Muscle of arm (tissue), 12 donors: Measurements from ENCODE around the gene COQ2. TPM values are rescaled to one million over a fixed set of nuclear protein-coding genes. Genes with fewer than 3 reads are reported as not detected.

Experiments
- DNase-seq: peaks from one replicate; pipeline ENCODE4 v3.0.0-alpha.2; 2013
- polyA plus RNA-seq, 12 donors: library from polyadenylated mRNA; unstranded; fragments of 120-200 nt; gene quantifications; one replicate each; pipeline ENCODE4 v1.2.1, GENCODE V29; 2013; ENCODE audit not compliant: insufficient read length in 12 of 12

Gene COQ2
- polyA plus RNA-seq, 12 donors, result 7.9 to 12.6 (median 9.9) TPM; not detected in 2

DNA sequence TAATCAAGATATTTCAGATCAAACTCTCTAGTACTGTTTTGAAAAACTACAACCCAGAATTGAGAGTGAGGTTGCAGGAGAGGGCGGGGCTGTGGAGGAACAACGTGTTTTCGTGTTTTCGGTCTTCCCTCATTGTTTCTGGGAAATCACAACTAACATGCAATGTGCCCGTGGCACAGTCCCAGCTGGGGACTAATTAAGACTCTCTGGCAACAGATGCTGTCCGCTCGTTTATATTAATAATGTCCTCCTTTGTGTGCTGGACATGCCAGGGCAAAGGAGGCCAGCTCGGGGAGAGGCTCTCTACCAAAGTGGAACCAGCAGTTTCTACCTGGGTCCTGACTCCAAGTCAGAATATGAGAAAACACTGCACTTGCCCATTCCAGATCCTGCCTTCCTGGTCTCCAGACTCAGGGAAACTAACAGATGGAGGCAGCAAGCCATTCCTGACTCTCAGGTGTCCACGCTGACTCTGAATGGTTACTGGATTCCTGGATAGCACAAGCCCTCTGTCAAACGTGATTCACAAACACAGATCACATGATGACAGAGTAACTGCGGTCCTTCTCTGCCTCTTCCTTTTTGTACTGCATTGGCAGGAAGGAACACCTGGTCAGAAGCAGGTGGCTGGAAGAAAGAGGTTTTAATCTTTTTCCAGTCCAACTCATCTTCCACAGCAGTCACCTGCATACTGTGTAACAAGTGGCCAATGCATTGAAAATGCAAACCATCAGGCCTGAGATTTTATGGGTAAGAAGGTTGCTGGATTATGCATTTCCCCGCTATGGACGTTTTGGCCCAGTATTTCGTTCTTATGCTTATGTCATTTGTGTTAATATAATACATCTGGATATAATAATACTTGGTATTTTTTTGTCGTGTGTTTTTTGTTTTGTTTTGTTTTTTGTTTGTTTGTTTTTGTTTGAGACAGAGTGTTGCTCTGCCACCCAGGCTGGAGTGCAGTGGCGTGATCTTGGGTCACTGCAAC is 65.0 kb downstream of the COQ2 start:
- DNase-seq, result no peak

DNA sequence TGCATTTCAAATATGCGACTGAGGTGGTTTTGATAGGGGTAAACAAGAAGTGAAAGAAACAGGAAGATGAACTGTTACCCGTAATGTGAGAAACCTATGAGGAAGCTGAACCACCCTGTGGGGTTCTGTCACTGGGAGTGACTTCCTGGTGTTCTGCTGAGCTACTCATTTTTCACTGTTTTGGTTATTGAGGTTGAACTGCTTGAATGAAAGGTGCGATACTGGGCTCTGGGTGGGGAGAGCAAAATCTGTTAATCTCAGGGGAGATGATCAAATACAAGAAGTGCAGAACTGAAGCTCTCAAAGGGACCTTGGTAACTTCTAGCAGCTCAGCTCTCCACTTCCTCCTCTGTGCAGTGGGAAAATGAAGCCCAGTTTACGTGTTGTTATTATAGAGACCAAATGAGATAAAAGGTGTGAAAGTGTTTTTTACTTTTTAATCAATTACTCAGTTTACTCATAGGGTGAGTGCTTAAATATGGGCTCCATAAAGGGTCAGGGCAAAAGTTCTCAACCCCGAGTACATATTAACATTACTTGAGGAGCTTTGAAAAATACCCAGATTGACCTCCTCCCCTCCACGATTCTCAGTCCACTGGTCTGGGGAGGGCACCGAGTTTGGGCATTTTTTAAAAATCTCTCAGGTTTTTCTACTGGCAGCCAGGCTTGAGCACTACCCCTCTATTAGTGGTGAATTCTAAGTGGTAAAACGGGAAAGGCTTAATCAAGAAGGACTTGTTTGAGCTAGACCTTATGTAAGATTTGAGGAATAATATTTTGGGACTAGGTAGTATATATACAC is 66.7 kb downstream of the COQ2 start:
- peak; percentile 6 for DNase-seq

DNA sequence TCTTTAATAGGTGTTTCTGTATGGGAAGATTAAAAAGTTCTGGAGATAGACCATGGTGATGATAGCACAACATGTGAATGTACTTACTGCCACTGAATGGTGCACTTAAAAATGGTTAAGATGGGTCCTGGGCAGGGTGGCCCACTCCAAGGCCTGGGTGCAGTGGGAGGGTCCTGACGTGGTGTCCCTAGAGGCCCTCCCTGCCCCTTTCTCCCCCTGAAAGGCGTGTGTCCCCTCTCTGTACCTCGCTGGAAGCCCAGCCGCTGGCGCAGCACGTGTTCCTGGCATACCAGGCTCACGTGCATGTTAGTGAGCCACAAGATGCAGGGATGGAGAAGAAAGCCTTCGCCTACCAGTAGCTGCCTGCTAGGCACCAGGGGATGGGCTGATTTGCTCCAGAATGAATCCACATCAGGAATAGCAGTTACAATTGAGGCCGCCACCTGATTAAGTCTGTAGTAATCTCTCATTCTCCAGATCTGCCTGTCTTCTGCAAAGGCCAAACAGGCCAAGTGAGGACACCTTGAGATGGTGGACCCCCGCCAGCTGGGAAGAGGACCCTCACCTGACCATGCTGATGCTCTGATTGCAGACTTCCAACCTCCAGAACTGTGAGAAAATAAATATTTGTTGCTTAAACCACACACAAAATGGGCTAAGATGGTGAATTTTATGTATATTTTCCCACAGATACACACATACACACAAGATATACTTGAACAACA is 67.5 kb downstream of the COQ2 start:
- DNase-seq, result no peak

DNA sequence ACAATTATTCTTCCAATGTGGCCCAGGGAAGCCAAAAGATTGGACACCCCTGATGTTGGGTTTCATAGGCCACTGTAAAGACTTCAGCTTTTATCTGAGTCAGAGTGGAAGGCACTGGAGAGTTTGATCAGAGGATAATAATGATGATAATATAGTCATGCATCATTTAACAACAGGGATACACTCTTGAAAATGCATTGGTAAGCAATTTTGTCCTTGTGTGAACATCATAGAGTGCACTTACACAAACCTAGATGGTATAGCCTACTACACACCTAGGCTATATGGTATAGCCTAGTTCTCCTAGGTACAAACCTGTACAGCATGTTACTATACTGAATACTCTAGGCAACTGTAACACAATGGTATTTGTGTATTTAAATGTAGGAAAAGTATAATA is 70.5 kb downstream of the COQ2 start:
- DNase-seq, result no peak

Other genes starting within 250 kb of the COQ2 start
- gene COPS4, start 249.6 kb downstream of the COQ2 start, polyA plus RNA-seq, result 10 to 100 TPM in 11 of 12 donors, not detected in 1; 43.7 to 81.0 (median 67.4) TPM
- gene PLAC8, start 170.1 kb downstream of the COQ2 start, polyA plus RNA-seq, result 10 to 100 TPM in 1 of 12 donors, 1 to 10 TPM in 8, under 1 TPM in 1, not detected in 2; 0.70 to 14.0 (median 1.9) TPM
- 1 to 10 TPM in 3 of 12 donors, under 1 TPM in 7, not detected in 2; 0.20 to 3.2 (median 0.35) TPM for gene HPSE, start 50.0 kb upstream of the COQ2 start, polyA plus RNA-seq
- 10 to 100 TPM in 11 of 12 donors, not detected in 1; 16.2 to 26.8 (median 18.2) TPM for gene HELQ, start 171.0 kb upstream of the COQ2 start, polyA plus RNA-seq
- gene MRPS18C, start 171.3 kb upstream of the COQ2 start, polyA plus RNA-seq, result 10 to 100 TPM in 11 of 12 donors, not detected in 1; 25.7 to 72.9 (median 50.3) TPM
- gene ABRAXAS1, start 200.3 kb upstream of the COQ2 start, polyA plus RNA-seq, result 10 to 100 TPM in 11 of 12 donors, not detected in 1; 30.3 to 53.5 (median 36.8) TPM